HepG2 (cell line): Measurements from ENCODE around the gene CUL9. TPM values are rescaled to one million over a fixed set of nuclear protein-coding genes. Genes with fewer than 3 reads are reported as not detected.
A peak's percentile ranks its signal among the peaks of the same experiment; 100 is the strongest.

Source experiments
- ATF2 ChIP-seq: sonication (generic); formaldehyde crosslinking; IDR thresholded peaks from 2 replicates; pipeline ENCODE4 v1.4.0; 2020; ENCODE audit warnings: missing genetic modification reagents
- PITX1 ChIP-seq: sonication (generic); formaldehyde crosslinking; IDR thresholded peaks from 2 replicates; pipeline ENCODE4 v1.5.1; 2020; ENCODE audit warnings: mild to moderate bottlenecking, missing genetic modification reagents
- SCMH1 ChIP-seq: sonication (generic); formaldehyde crosslinking; IDR thresholded peaks from 2 replicates; pipeline ENCODE4 v1.9.0; 2021; ENCODE audit warnings: missing genetic modification reagents, mild to moderate bottlenecking, borderline replicate concordance
- TFDP2 ChIP-seq: sonication (generic); formaldehyde crosslinking; IDR thresholded peaks from 2 replicates; pipeline ENCODE4 v1.4.0; 2020; ENCODE audit warnings: missing genetic modification reagents
- ZFP62 ChIP-seq: sonication (generic); formaldehyde crosslinking; IDR thresholded peaks from 2 replicates; pipeline ENCODE4 v1.4.0; 2020; ENCODE audit warnings: missing genetic modification reagents
- ZNF143 ChIP-seq: sonication (generic); formaldehyde crosslinking; IDR thresholded peaks from 2 replicates; pipeline ENCODE4 v1.4.0; 2020; ENCODE audit warnings: missing genetic modification reagents
- ZNF318 ChIP-seq: sonication (generic); formaldehyde crosslinking; IDR thresholded peaks from 2 replicates; pipeline ENCODE4 v1.4.0; 2020; ENCODE audit warnings: mild to moderate bottlenecking, missing genetic modification reagents
- ZNF460 ChIP-seq: sonication (generic); formaldehyde crosslinking; IDR thresholded peaks from 2 replicates; pipeline ENCODE4 v1.5.1; 2020; ENCODE audit warnings: missing genetic modification reagents, mild to moderate bottlenecking, borderline replicate concordance
- polyA plus RNA-seq, 8 experiments: library from polyadenylated mRNA; depleted of rRNA in 3 of 8; stranded (reverse) in 7 of 8; unstranded in 1 of 8; fragments of >200 nt; fragmentation: Illumina TruSeq in 4 of 8; extraction: Trizol in 4 of 8; gene quantifications; 2 replicates each; pipeline versions ENCODE4 v1.2.1 to v1.2.3, GENCODE V29; 2011 to 2016; ENCODE audit warnings: low read depth in 4 of 8, missing spikeins in 1 of 8, mixed read lengths in 1 of 8; ENCODE audit not compliant: insufficient read depth in 1 of 8
- total RNA-seq, 5 experiments: library from RNA; depleted of rRNA; stranded (reverse); fragments of >200 nt; fragmentation: Illumina TruSeq; extraction: Trizol; gene quantifications; 2 replicates each; pipeline ENCODE4 v1.2.3, GENCODE V29; 2016; ENCODE audit warnings: low read depth in 1 of 5
- TF ChIP-seq, protein P1 (sequence below): sonication (generic); formaldehyde crosslinking; IDR thresholded peaks from 2 replicates; pipeline ENCODE4 v1.4.0; 2020; ENCODE audit warnings: missing genetic modification reagents
- TF ChIP-seq, protein P2 (sequence below): sonication (generic); formaldehyde crosslinking; IDR thresholded peaks from 2 replicates; pipeline ENCODE4 v1.4.0; 2020; ENCODE audit warnings: missing genetic modification reagents
- TF ChIP-seq, protein P3 (sequence below): sonication (generic); formaldehyde crosslinking; IDR thresholded peaks from 2 replicates; pipeline ENCODE4 v1.5.0; 2020; ENCODE audit warnings: missing genetic modification reagents

Gene CUL9
- total and polyA plus RNA-seq, 2 of the 13 experiments (the other 11 are each of a cell fraction or from before 2014, with no cell fraction given): 11.4 to 13.7 TPM

- TF ChIP-seq, protein P1, sequence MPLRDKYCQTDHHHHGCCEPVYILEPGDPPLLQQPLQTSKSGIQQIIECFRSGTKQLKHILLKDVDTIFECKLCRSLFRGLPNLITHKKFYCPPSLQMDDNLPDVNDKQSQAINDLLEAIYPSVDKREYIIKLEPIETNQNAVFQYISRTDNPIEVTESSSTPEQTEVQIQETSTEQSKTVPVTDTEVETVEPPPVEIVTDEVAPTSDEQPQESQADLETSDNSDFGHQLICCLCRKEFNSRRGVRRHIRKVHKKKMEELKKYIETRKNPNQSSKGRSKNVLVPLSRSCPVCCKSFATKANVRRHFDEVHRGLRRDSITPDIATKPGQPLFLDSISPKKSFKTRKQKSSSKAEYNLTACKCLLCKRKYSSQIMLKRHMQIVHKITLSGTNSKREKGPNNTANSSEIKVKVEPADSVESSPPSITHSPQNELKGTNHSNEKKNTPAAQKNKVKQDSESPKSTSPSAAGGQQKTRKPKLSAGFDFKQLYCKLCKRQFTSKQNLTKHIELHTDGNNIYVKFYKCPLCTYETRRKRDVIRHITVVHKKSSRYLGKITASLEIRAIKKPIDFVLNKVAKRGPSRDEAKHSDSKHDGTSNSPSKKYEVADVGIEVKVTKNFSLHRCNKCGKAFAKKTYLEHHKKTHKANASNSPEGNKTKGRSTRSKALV (CRISPR knock-in tag): no peak
- TF ChIP-seq ZNF318 (no peak), PITX1 (CRISPR knock-in tag) (0 out of 2 replicates have a peak, but pooled peaks have one; percentile 63), ZNF143 (no peak), TFDP2 (CRISPR knock-in tag) (peak; percentile 92), ZNF460 (CRISPR knock-in tag) (no peak), ATF2 (CRISPR knock-in tag) (no peak), ZFP62 (CRISPR knock-in tag) (no peak), SCMH1 (CRISPR knock-in tag) (no peak)
- TF ChIP-seq, protein P2, sequence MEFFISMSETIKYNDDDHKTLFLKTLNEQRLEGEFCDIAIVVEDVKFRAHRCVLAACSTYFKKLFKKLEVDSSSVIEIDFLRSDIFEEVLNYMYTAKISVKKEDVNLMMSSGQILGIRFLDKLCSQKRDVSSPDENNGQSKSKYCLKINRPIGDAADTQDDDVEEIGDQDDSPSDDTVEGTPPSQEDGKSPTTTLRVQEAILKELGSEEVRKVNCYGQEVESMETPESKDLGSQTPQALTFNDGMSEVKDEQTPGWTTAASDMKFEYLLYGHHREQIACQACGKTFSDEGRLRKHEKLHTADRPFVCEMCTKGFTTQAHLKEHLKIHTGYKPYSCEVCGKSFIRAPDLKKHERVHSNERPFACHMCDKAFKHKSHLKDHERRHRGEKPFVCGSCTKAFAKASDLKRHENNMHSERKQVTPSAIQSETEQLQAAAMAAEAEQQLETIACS: no peak
- TF ChIP-seq, protein P3, sequence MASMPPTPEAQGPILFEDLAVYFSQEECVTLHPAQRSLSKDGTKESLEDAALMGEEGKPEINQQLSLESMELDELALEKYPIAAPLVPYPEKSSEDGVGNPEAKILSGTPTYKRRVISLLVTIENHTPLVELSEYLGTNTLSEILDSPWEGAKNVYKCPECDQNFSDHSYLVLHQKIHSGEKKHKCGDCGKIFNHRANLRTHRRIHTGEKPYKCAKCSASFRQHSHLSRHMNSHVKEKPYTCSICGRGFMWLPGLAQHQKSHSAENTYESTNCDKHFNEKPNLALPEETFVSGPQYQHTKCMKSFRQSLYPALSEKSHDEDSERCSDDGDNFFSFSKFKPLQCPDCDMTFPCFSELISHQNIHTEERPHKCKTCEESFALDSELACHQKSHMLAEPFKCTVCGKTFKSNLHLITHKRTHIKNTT (CRISPR knock-in tag): no peak
Measured at GRCh38 chr6:43174263-43175112, 7.5 kb upstream of the CUL9 start (continued).
